Measurements from ENCODE around the gene MYL6B. TPM values are rescaled to one million over a fixed set of nuclear protein-coding genes. Genes with fewer than 3 reads are reported as not detected.

Gene MYL6B
- total RNA-seq, 3 donors from 2014 or later (not counting 1 experiment from before 2014, with no cell fraction given) = 6.7 to 8.9 (median 7.4) TPM

DNA sequence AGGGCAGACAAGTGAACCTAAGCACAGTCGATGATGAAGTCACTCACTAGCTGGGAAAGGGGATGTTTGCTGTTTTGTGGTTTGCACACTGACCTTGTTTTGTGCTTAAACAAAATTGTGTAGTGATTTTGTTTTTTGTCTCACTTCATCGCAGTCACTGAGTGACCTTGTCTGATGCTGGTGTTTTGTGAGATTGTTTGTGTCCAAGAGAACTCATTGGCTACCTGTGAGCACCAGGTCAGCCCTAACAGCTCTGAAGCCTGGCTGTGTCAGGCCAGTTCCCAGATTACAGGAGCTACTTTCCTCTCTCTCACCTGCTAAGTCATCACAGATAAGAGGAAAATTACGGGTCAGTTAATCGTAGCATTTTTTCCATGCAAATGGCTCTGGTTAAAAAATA lies 28.3 kb upstream of the MYL6B start:
- peaks cover 29% of the 10 kb centered on the region for H3K4me1 ChIP-seq (ENCODE audit: control insufficient read depth, insufficient read depth, low read length)
- Mint-ChIP-seq H3K27me3 (ENCODE audit: low read depth in 2 of 2) (no peaks in the 10 kb centered on the region), H3K27ac (peak overlapping the region; percentile 70 to 88), H3K9me3 (no peaks in the 10 kb centered on the region), H3K36me3 (no peaks in the 10 kb centered on the region), H3K4me3 (no peak overlapping the region), H3K4me1 (peaks cover 36 to 44% of the 10 kb centered on the region in 2 donors)
- no peaks in the 10 kb centered on the region for H3K9me3 ChIP-seq (ENCODE audit: control insufficient read depth, insufficient read depth, low read length)
- H3K4me3 ChIP-seq (ENCODE audit: low read length) = no peak overlapping the region
- no peak overlapping the region for H3K27ac ChIP-seq (ENCODE audit: low read length)
- H3K27me3 ChIP-seq (ENCODE audit: control insufficient read depth, insufficient read depth, low read length) = no peaks in the 10 kb centered on the region
- TF ChIP-seq CTCF (IDR thresholded peaks at IDR 0.05) = no peak
- intact Hi-C loops (cut with micrococcal nuclease) = no loop called here
- 66% methylated on average over 4 of the region's 4 CpGs for WGBS (ENCODE audit: insufficient coverage)
- peaks cover 25% of the 10 kb centered on the region for H3K36me3 ChIP-seq (ENCODE audit: control insufficient read depth, insufficient read depth, low read length)
- DNase-seq = no peak
- no peak for ATAC-seq

- peaks cover 25% of the 10 kb centered on the region for H3K36me3 ChIP-seq (ENCODE audit: control insufficient read depth, insufficient read depth, low read length)
- H3K4me3 ChIP-seq (ENCODE audit: low read length) = no peak overlapping the region
- no peaks in the 10 kb centered on the region for H3K9me3 ChIP-seq (ENCODE audit: control insufficient read depth, insufficient read depth, low read length)
- peak overlapping the region; percentile 83 for H3K27ac ChIP-seq (ENCODE audit: low read length)
- peaks cover 45% of the 10 kb centered on the region for H3K4me1 ChIP-seq (ENCODE audit: control insufficient read depth, insufficient read depth, low read length)
- TF ChIP-seq CTCF (IDR thresholded peaks at IDR 0.05) = no peak
- WGBS (ENCODE audit: insufficient coverage) = 36% methylated on average over 3 of the region's 3 CpGs
- Mint-ChIP-seq H3K27me3 (ENCODE audit: low read depth in 2 of 2) (no peaks in the 10 kb centered on the region), H3K4me1 (peaks cover 52 to 63% of the 10 kb centered on the region in 2 donors), H3K36me3 (peaks cover 11% of the 10 kb centered on the region), H3K27ac (peak overlapping the region; percentile 88 to 93), H3K9me3 (no peaks in the 10 kb centered on the region), H3K4me3 (peak overlapping the region; percentile 97)
- no peaks in the 10 kb centered on the region for H3K27me3 ChIP-seq (ENCODE audit: control insufficient read depth, insufficient read depth, low read length)
- DNase-seq (peak in 1 of 2 donors; percentile 37), ATAC-seq (no peak)
- intact Hi-C loops (cut with micrococcal nuclease) = loop anchor here (1.0 to 5.0 kb wide), 4 partner anchors 8 to 388 kb away; partner anchors contain the start of genes CNPY2 and ZC3H10
Observed at GRCh38 chr12:56126732-56127239, 25.6 kb upstream of the MYL6B start.

DNA sequence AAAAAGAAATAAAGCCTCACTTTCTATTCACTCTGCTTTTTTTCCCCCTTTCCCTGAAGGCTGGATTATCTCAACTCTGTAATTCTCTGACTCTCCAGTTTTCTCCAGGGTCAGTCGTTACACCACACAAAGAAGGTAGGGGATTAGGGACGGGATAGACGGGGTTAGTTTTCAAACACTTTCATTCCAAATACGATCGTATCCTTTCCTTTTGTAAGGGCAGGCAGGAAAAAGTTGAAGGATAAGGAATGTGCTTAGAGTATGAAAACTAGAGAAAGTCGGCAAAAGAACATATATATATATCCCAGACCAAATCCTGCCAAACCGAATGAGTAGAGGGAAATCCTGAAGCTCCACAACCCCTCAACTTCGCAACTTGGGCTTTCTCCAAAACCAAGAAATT lies 24.9 kb upstream of the MYL6B start:
- Histone ChIP-seq H3K36me3 (ENCODE audit: control insufficient read depth, insufficient read depth, low read length) (peaks cover 28% of the 10 kb centered on the region), H3K4me1 (ENCODE audit: control insufficient read depth, insufficient read depth, low read length) (peaks cover 45% of the 10 kb centered on the region), H3K4me3 (ENCODE audit: low read length) (no peak overlapping the region), H3K9me3 (ENCODE audit: control insufficient read depth, insufficient read depth, low read length) (no peaks in the 10 kb centered on the region), H3K27ac (ENCODE audit: low read length) (peak overlapping the region; percentile 83), H3K27me3 (ENCODE audit: control insufficient read depth, insufficient read depth, low read length) (no peaks in the 10 kb centered on the region)
- H3K9me3 Mint-ChIP-seq = no peaks in the 10 kb centered on the region
- intact Hi-C loops (cut with micrococcal nuclease) = loop anchor here (2.0 to 5.0 kb wide), 2 partner anchors 190 to 389 kb away; partner anchors contain the start of gene CNPY2
- 0% methylated on average over 3 of the region's 8 CpGs for WGBS (ENCODE audit: insufficient coverage)
- DNase-seq (no peak), ATAC-seq (no peak)
- H3K27ac Mint-ChIP-seq = peak overlapping the region; percentile 88 to 93
- H3K4me3 Mint-ChIP-seq = peak overlapping the region; percentile 97
- no peak for TF ChIP-seq CTCF (IDR thresholded peaks at IDR 0.05)
- no peaks in the 10 kb centered on the region for H3K27me3 Mint-ChIP-seq (ENCODE audit: low read depth in 2 of 2)
- H3K4me1 Mint-ChIP-seq = peaks cover 52 to 68% of the 10 kb centered on the region in 2 donors
- H3K36me3 Mint-ChIP-seq = peaks cover 18% of the 10 kb centered on the region
